Suprapubic skin (tissue), 3 donors: ENCODE data around the gene FRMD3.

Experiments
- CTCF ChIP-seq, 2 donors: fragments of 200-600 bp in 1 of 2; fragments of 450-650 bp in 1 of 2; sonication (generic) in 1 of 2; IDR thresholded peaks; one replicate each; pipeline ENCODE4 v1.5.1; 2016 to 2019; ENCODE audit warnings: antibody characterized with exemption in 2 of 2, mild to moderate bottlenecking in 1 of 2, moderate library complexity in 1 of 2
- POLR2A ChIP-seq, 2 donors: fragments of 450-650 bp; IDR thresholded peaks; one replicate each; pipeline ENCODE4 v1.6.1; 2017; ENCODE audit warnings: antibody characterized with exemption in 2 of 2, mild to moderate bottlenecking in 2 of 2, moderate library complexity in 2 of 2

GRCh38 chr9:83432877-83433550 lies 105.2 kb downstream of the FRMD3 start:
- TF ChIP-seq CTCF (IDR thresholded peaks at IDR 0.05) = no peak
- no peak for TF ChIP-seq POLR2A (IDR thresholded peaks at IDR 0.05)
